Trophoblast cell (in vitro differentiated cells and primary cell): ENCODE data around the gene TRMT10B.

Source experiments
- DNase-seq, 2 donors: peaks; one replicate each; pipeline ENCODE4 v3.0.0-alpha.2; 2016
- H2AFZ ChIP-seq: 2 replicates; pipeline ENCODE4 v1.6.1; 2013; ENCODE audit warnings: low read length, moderate library complexity, mild to moderate bottlenecking; ENCODE audit not compliant: insufficient read depth, poor library complexity
- H2AK5ac ChIP-seq: 2 replicates; pipeline ENCODE4 v1.6.1; 2013; ENCODE audit warnings: mild to moderate bottlenecking, low read length
- H2BK120ac ChIP-seq: 2 replicates; pipeline ENCODE4 v1.6.1; 2013; ENCODE audit warnings: low read length, mild to moderate bottlenecking, moderate library complexity; ENCODE audit not compliant: insufficient read depth, poor library complexity
- H2BK12ac ChIP-seq: 2 replicates; pipeline ENCODE4 v1.6.1; 2013; ENCODE audit warnings: mild to moderate bottlenecking, low read length, moderate library complexity
- H2BK5ac ChIP-seq: 2 replicates; pipeline ENCODE4 v1.6.1; 2013; ENCODE audit warnings: low read length, low read depth, moderate library complexity, mild to moderate bottlenecking; ENCODE audit not compliant: poor library complexity
- H3K14ac ChIP-seq: 2 replicates; pipeline ENCODE4 v1.6.1; 2013; ENCODE audit warnings: mild to moderate bottlenecking, low read length
- H3K18ac ChIP-seq: 2 replicates; pipeline ENCODE4 v1.6.1; 2013; ENCODE audit warnings: mild to moderate bottlenecking, low read length
- H3K23ac ChIP-seq: 2 replicates; pipeline ENCODE4 v1.6.1; 2013; ENCODE audit warnings: low read length
- H3K27ac ChIP-seq: 2 replicates; pipeline ENCODE4 v1.5.1; 2013; ENCODE audit warnings: low read depth, mild to moderate bottlenecking, inconsistent platforms, low read length, moderate library complexity
- H3K27me3 ChIP-seq: 2 replicates; pipeline ENCODE4 v1.6.1; 2013; ENCODE audit warnings: inconsistent platforms, mild to moderate bottlenecking, low read length, moderate library complexity; ENCODE audit not compliant: insufficient read depth
- H3K36me3 ChIP-seq, 2 experiments: 1 replicate in 1 of 2; 2 replicates in 1 of 2; pipeline ENCODE4 v1.6.1; 2013; ENCODE audit warnings: low read length in 2 of 2, mild to moderate bottlenecking in 2 of 2, moderate library complexity in 1 of 2; ENCODE audit not compliant: insufficient read depth in 2 of 2, control insufficient read depth in 1 of 2
- H3K4ac ChIP-seq: 2 replicates; pipeline ENCODE4 v1.6.1; 2013; ENCODE audit warnings: low read depth, mild to moderate bottlenecking, low read length, moderate library complexity
- H3K4me1 ChIP-seq, 2 experiments: 1 replicate in 1 of 2; 2 replicates in 1 of 2; pipeline ENCODE4 v1.6.1; 2013; ENCODE audit warnings: low read length in 2 of 2, mild to moderate bottlenecking in 2 of 2, moderate library complexity in 1 of 2; ENCODE audit not compliant: insufficient read depth in 2 of 2, control insufficient read depth in 1 of 2
- H3K4me2 ChIP-seq: 2 replicates; pipeline ENCODE4 v1.6.1; 2013; ENCODE audit warnings: inconsistent platforms, mild to moderate bottlenecking, low read length, moderate library complexity
- H3K4me3 ChIP-seq: 2 replicates; pipeline ENCODE4 v1.5.1; 2013; ENCODE audit warnings: mild to moderate bottlenecking, low read depth, low read length, inconsistent platforms
- H3K79me1 ChIP-seq: one replicate; pipeline ENCODE4 v1.6.1; 2013; ENCODE audit warnings: low read length
- H3K79me2 ChIP-seq: 2 replicates; pipeline ENCODE4 v1.6.1; 2013; ENCODE audit warnings: low read length, mild to moderate bottlenecking; ENCODE audit not compliant: control insufficient read depth, insufficient read depth, poor library complexity
- H3K9ac ChIP-seq: 2 replicates; pipeline ENCODE4 v1.6.1; 2013; ENCODE audit warnings: mild to moderate bottlenecking, low read length
- H3K9me3 ChIP-seq: 2 replicates; pipeline ENCODE4 v1.6.1; 2013; ENCODE audit warnings: low read depth, mild to moderate bottlenecking, control low read depth, inconsistent platforms, low read length; ENCODE audit not compliant: insufficient read depth
- H4K12ac ChIP-seq: 2 replicates; pipeline ENCODE4 v1.6.1; 2013; ENCODE audit warnings: low read depth, mild to moderate bottlenecking, low read length, moderate library complexity
- H4K8ac ChIP-seq: 2 replicates; pipeline ENCODE4 v1.6.1; 2013; ENCODE audit warnings: low read depth, mild to moderate bottlenecking, low read length, moderate library complexity
- H4K91ac ChIP-seq: one replicate; pipeline ENCODE4 v1.6.1; 2013; ENCODE audit warnings: low read depth, mild to moderate bottlenecking, low read length, moderate library complexity
- WGBS: extraction: QIAGEN DNeasy Blood & Tissue Kit; methylation state at CpG from one replicate; pipeline ENCODE4 v1.1.7; 2013; ENCODE audit warnings: missing lambda C conversion rate; ENCODE audit not compliant: insufficient read length, insufficient coverage; ENCODE audit errors: extremely low coverage; 5-methylcytosine and 5-hydroxymethylcytosine counted together

TRMT10B gene

DNA sequence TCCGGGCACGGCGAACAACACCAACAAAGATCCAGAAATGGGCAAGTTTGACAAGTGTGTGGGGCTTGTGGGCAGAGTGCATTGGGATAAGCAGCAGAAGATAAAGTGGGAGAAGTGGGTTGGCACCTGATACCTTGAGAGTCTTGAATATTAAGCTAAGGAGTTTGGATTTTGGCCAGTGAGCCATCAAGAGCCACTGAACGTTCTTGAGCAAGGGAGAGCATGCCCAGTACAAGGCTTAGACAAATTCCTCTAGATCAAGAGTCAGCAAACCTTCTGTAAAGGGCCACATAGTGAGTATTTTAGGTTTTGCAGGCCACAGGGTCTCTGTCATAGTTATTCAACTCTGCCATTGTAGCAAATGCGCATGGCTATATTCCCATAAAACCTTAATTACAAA, 26.6 kb upstream of the TRMT10B start:
- no peak overlapping the region for H4K12ac ChIP-seq
- no peaks in the 10 kb centered on the region for H3K4me1 ChIP-seq
- H3K9me3 ChIP-seq = no peaks in the 10 kb centered on the region
- WGBS = no CpG with 5 or more reads among the region's 5 CpGs
- no peaks in the 10 kb centered on the region for H3K79me2 ChIP-seq
- H2BK5ac ChIP-seq = no peak overlapping the region
- no peaks in the 10 kb centered on the region for H3K36me3 ChIP-seq
- H3K4ac ChIP-seq = no peak overlapping the region
- H3K14ac ChIP-seq = no peak overlapping the region
- no peak overlapping the region for H3K4me2 ChIP-seq
- H3K9ac ChIP-seq = no peak overlapping the region
- no peak overlapping the region for H4K91ac ChIP-seq
- H2BK12ac ChIP-seq = no peak overlapping the region
- H3K18ac ChIP-seq = no peak overlapping the region
- H3K79me1 ChIP-seq = no peaks in the 10 kb centered on the region
- no peak overlapping the region for H3K23ac ChIP-seq
- DNase-seq = no peak
- no peak overlapping the region for H3K4me3 ChIP-seq
- no peak overlapping the region for H4K8ac ChIP-seq
- H2AK5ac ChIP-seq = no peak overlapping the region
- no peak overlapping the region for H2AFZ ChIP-seq
- no peak overlapping the region for H2BK120ac ChIP-seq
- no peak overlapping the region for H3K27ac ChIP-seq
- no peaks in the 10 kb centered on the region for H3K27me3 ChIP-seq

- H3K4me3 ChIP-seq = peak overlapping the region; percentile 43
- no peaks in the 10 kb centered on the region for H3K9me3 ChIP-seq
- no peak overlapping the region for H2BK120ac ChIP-seq
- no peak overlapping the region for H4K12ac ChIP-seq
- no peak overlapping the region for H3K27ac ChIP-seq
- H3K4me2 ChIP-seq = no peak overlapping the region
- no peak overlapping the region for H3K18ac ChIP-seq
- H3K36me3 ChIP-seq = no peaks in the 10 kb centered on the region
- H3K79me2 ChIP-seq = no peaks in the 10 kb centered on the region
- DNase-seq = no peak
- H4K91ac ChIP-seq = no peak overlapping the region
- H3K4me1 ChIP-seq = no peaks in the 10 kb centered on the region
- WGBS = no CpG with 5 or more reads among the region's 9 CpGs
- no peak overlapping the region for H2BK12ac ChIP-seq
- no peak overlapping the region for H4K8ac ChIP-seq
- H3K27me3 ChIP-seq = peaks cover 1% of the 10 kb centered on the region
- no peak overlapping the region for H3K4ac ChIP-seq
- no peak overlapping the region for H2AFZ ChIP-seq
- H3K79me1 ChIP-seq = no peaks in the 10 kb centered on the region
- H3K23ac ChIP-seq = no peak overlapping the region
- H3K9ac ChIP-seq = no peak overlapping the region
- H2BK5ac ChIP-seq = no peak overlapping the region
- H3K14ac ChIP-seq = no peak overlapping the region
- H2AK5ac ChIP-seq = no peak overlapping the region
These were observed 24.1 kb upstream of the TRMT10B start for GRCh38 chr9:37729499-37729898.

DNA sequence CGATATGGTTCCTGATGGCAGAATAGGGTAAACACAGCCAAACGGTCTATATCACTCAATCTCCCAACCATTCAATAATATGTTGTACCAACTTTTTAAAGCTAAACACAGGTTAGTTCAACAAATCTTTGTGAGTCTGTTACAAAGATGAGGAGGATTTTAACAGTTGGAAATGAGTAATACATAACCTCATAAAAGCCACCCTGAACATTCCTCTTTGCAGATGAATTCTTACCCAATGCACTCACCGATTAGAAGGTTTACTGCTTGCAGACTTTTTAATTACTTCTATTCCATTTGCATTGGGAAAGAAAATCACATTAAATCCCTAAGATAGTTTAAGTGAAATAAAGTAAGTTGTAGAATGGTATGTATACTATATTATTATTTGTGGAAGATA, 23.3 kb upstream of the TRMT10B start:
- Histone ChIP-seq H3K14ac (no peak overlapping the region), H3K36me3 (no peaks in the 10 kb centered on the region), H4K8ac (no peak overlapping the region), H2BK120ac (no peak overlapping the region), H2AK5ac (no peak overlapping the region), H4K91ac (no peak overlapping the region), H2AFZ (no peak overlapping the region), H3K79me2 (no peaks in the 10 kb centered on the region), H3K79me1 (no peaks in the 10 kb centered on the region), H3K27me3 (peaks cover 1% of the 10 kb centered on the region), H3K18ac (no peak overlapping the region), H2BK12ac (no peak overlapping the region), H3K4me2 (no peak overlapping the region), H3K4me1 (no peaks in the 10 kb centered on the region), H2BK5ac (no peak overlapping the region), H3K4ac (no peak overlapping the region), H4K12ac (no peak overlapping the region), H3K9me3 (no peaks in the 10 kb centered on the region), H3K4me3 (no peak overlapping the region), H3K9ac (no peak overlapping the region), H3K23ac (no peak overlapping the region), H3K27ac (no peak overlapping the region)
- no CpG with 5 or more reads among the region's 3 CpGs for WGBS
- DNase-seq = no peak

DNA sequence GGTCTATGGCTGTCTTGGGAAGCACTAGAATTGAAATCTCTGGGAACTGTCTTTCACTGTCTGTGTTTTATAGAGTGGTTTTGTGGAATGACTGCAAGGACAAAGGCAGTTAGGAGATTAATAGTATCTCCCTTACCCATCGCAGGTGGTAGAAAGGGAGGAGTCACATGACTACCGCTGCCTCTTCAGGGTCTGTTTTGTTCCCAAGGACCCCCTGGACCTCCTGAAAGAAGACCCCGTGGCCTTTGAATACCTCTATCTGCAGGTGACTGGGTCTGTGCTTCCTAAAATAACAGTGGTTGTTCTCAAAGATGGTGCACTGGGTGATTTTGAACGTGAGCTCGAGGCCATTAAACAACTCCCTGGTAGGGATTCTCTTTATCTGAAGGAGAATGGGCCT, 22.8 kb upstream of the TRMT10B start:
- no peak overlapping the region for H2BK120ac ChIP-seq
- H2BK5ac ChIP-seq = no peak overlapping the region
- no CpG with 5 or more reads among the region's 5 CpGs for WGBS
- no peak overlapping the region for H4K8ac ChIP-seq
- H3K18ac ChIP-seq = no peak overlapping the region
- H3K79me1 ChIP-seq = no peaks in the 10 kb centered on the region
- no peaks in the 10 kb centered on the region for H3K36me3 ChIP-seq
- DNase-seq = no peak
- H3K27me3 ChIP-seq = peaks cover 1% of the 10 kb centered on the region
- no peak overlapping the region for H3K27ac ChIP-seq
- H4K12ac ChIP-seq = no peak overlapping the region
- no peak overlapping the region for H3K4ac ChIP-seq
- no peak overlapping the region for H3K9ac ChIP-seq
- H3K4me3 ChIP-seq = no peak overlapping the region
- H4K91ac ChIP-seq = no peak overlapping the region
- H3K79me2 ChIP-seq = no peaks in the 10 kb centered on the region
- no peak overlapping the region for H3K23ac ChIP-seq
- H2BK12ac ChIP-seq = no peak overlapping the region
- no peak overlapping the region for H2AFZ ChIP-seq
- H3K4me2 ChIP-seq = no peak overlapping the region
- H3K4me1 ChIP-seq = no peaks in the 10 kb centered on the region
- no peak overlapping the region for H2AK5ac ChIP-seq
- no peak overlapping the region for H3K14ac ChIP-seq
- H3K9me3 ChIP-seq = no peaks in the 10 kb centered on the region
